Keratinocyte (primary cell): ENCODE measurements around the gene AHCYL2. TPM values are rescaled to one million over a fixed set of nuclear protein-coding genes. Genes with fewer than 3 reads are reported as not detected.

Source experiments
- DNase-seq: peaks from one replicate; pipeline ENCODE4 v3.0.0-alpha.2; 2011; ENCODE audit warnings: low read depth, missing footprints, low spot score
- FAIRE-seq: peaks from 2 replicates; lab custom pipeline; 2011; peaks lifted over from hg19 to GRCh38; lab: Jason Lieb, UNC
- H2AFZ ChIP-seq: 2 replicates; pipeline ENCODE4 v1.6.0; 2012; ENCODE audit warnings: low read length, control low read depth, inconsistent platforms; ENCODE audit not compliant: control insufficient read depth
- H3K27ac ChIP-seq: 2 replicates; pipeline ENCODE4 v1.5.1; 2011; ENCODE audit warnings: low read length; ENCODE audit not compliant: control insufficient read depth, insufficient read depth
- H3K27me3 ChIP-seq: 3 replicates; pipeline ENCODE4 v1.6.0; 2011; ENCODE audit warnings: low read length; ENCODE audit not compliant: control insufficient read depth, insufficient read depth; ENCODE audit errors: extremely low read depth
- H3K36me3 ChIP-seq, 2 experiments: 2 replicates in 1 of 2; 3 replicates in 1 of 2; pipeline ENCODE4 v1.5.1; 2011; ENCODE audit warnings: low read length in 2 of 2, mild to moderate bottlenecking in 1 of 2; ENCODE audit not compliant: control insufficient read depth in 2 of 2, insufficient read depth in 2 of 2; ENCODE audit errors: extremely low read depth in 1 of 2
- H3K4me1 ChIP-seq: 3 replicates; pipeline ENCODE4 v1.5.1; 2011; ENCODE audit warnings: low read length; ENCODE audit not compliant: control insufficient read depth, insufficient read depth; ENCODE audit errors: extremely low read depth
- H3K4me2 ChIP-seq: 3 replicates; pipeline ENCODE4 v1.6.0; 2011; ENCODE audit warnings: low read depth, low read length; ENCODE audit not compliant: control insufficient read depth, insufficient read depth; ENCODE audit errors: extremely low read depth
- H3K4me3 ChIP-seq, 3 experiments: fragments of 200-600 bp in 1 of 3; sonication (generic) in 1 of 3; 2 replicates in 2 of 3; 3 replicates in 1 of 3; pipeline ENCODE4 v1.5.1; 2011 to 2016; ENCODE audit warnings: low read length in 3 of 3, mild to moderate bottlenecking in 3 of 3, control low read depth in 2 of 3, inconsistent platforms in 1 of 3, low read depth in 1 of 3, mixed read lengths in 1 of 3, mixed run types in 1 of 3, moderate library complexity in 1 of 3; ENCODE audit not compliant: control insufficient read depth in 2 of 3, insufficient read depth in 2 of 3; ENCODE audit errors: extremely low read depth in 1 of 3
- H3K79me2 ChIP-seq: 2 replicates; pipeline ENCODE4 v1.6.0; 2012; ENCODE audit warnings: low read length; ENCODE audit not compliant: control insufficient read depth, insufficient read depth
- H3K9ac ChIP-seq: 3 replicates; pipeline ENCODE4 v1.6.0; 2011; ENCODE audit warnings: low read length; ENCODE audit not compliant: control insufficient read depth, insufficient read depth; ENCODE audit errors: extremely low read depth
- H3K9me1 ChIP-seq: 3 replicates; pipeline ENCODE4 v1.6.0; 2011; ENCODE audit warnings: low read length; ENCODE audit not compliant: control insufficient read depth, insufficient read depth; ENCODE audit errors: extremely low read depth
- H3K9me3 ChIP-seq: 2 replicates; pipeline ENCODE4 v1.5.1; 2012; ENCODE audit warnings: low read depth, low read length; ENCODE audit not compliant: control insufficient read depth
- H4K20me1 ChIP-seq: 3 replicates; pipeline ENCODE4 v1.6.0; 2011; ENCODE audit warnings: low read length; ENCODE audit not compliant: control insufficient read depth, insufficient read depth; ENCODE audit errors: extremely low read depth
- EZH2 ChIP-seq: IDR thresholded peaks from one replicate; pipeline ENCODE4 v1.6.1; 2012; ENCODE audit warnings: inconsistent platforms, mild to moderate bottlenecking, low read length, moderate library complexity
- dilution Hi-C: fragments of 300-500 bp; cut with MboI; formaldehyde crosslinking; loops from one replicate; pipeline ENCODE4 v1.7.0; 2020; ENCODE audit warnings: low sequenced_read_pairs; ENCODE audit not compliant: extremely low pct_ligation_motif_present
- polyA plus RNA-seq, 5 experiments: library from polyadenylated mRNA; depleted of rRNA in 3 of 5; stranded (reverse) in 3 of 5; stranded (forward) in 1 of 5; unstranded in 1 of 5; fragments of >200 nt; gene quantifications; 1 replicate in 1 of 5; 2 replicates in 3 of 5; 3 replicates in 1 of 5; pipeline versions ENCODE4 v1.2.1 to v1.2.3, GENCODE V29; 2011 to 2012; ENCODE audit warnings: missing spikeins in 2 of 5, low read depth in 1 of 5, low replicate concordance in 1 of 5
- TF ChIP-seq, protein P1 (sequence below), 3 experiments: IDR thresholded peaks in 1 of 3; conservative IDR thresholded peaks in 1 of 3; optimal IDR thresholded peaks in 1 of 3; 2 replicates in 2 of 3; 3 replicates in 1 of 3; pipeline versions ENCODE3 to v1.5.1; 2011; ENCODE audit warnings: low read length in 3 of 3, mild to moderate bottlenecking in 3 of 3, moderate library complexity in 2 of 3, control low read depth in 1 of 3, inconsistent platforms in 1 of 3; ENCODE audit not compliant: insufficient read depth in 2 of 3; ENCODE audit errors: extremely low read depth in 1 of 3

Gene AHCYL2
- polyA plus RNA-seq, 1 donor (not counting 4 experiments of a cell fraction or from before 2014, with no cell fraction given) = 32.8 TPM

DNA sequence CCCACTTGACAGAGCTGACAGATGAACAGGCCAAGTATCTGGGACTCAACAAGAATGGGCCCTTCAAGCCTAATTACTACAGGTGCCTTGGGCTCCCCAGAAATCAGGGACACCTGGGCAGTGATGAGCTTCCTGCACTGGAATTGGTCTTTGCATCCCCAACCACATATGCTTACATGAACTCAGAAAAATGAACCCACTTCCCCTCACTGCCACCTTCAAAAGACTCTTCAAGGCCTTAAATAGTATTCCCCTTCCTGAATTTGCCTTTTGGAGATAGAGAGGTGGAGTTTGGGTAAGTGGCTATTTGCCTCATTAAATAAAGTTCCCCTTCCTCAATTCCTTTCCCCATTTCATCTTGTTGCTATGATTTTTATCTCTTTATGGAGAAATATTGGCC is 201.7 kb downstream of the AHCYL2 start:
- dilution Hi-C loops = no loop called here
- Histone ChIP-seq H3K36me3 (peaks cover 13 to 15% of the 10 kb centered on the region in 2 experiments), H4K20me1 (no peaks in the 10 kb centered on the region), H3K4me2 (no peak overlapping the region), H3K4me1 (peaks cover 4% of the 10 kb centered on the region), H3K27me3 (no peaks in the 10 kb centered on the region), H3K9ac (no peak overlapping the region), H3K27ac (no peak overlapping the region), H2AFZ (no peak overlapping the region), H3K9me1 (no peaks in the 10 kb centered on the region), H3K9me3 (no peaks in the 10 kb centered on the region), H3K4me3 (no peak overlapping the region), H3K79me2 (no peaks in the 10 kb centered on the region)
- TF ChIP-seq EZH2 = no peak
- TF ChIP-seq, protein P1, sequence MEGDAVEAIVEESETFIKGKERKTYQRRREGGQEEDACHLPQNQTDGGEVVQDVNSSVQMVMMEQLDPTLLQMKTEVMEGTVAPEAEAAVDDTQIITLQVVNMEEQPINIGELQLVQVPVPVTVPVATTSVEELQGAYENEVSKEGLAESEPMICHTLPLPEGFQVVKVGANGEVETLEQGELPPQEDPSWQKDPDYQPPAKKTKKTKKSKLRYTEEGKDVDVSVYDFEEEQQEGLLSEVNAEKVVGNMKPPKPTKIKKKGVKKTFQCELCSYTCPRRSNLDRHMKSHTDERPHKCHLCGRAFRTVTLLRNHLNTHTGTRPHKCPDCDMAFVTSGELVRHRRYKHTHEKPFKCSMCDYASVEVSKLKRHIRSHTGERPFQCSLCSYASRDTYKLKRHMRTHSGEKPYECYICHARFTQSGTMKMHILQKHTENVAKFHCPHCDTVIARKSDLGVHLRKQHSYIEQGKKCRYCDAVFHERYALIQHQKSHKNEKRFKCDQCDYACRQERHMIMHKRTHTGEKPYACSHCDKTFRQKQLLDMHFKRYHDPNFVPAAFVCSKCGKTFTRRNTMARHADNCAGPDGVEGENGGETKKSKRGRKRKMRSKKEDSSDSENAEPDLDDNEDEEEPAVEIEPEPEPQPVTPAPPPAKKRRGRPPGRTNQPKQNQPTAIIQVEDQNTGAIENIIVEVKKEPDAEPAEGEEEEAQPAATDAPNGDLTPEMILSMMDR (optimal IDR thresholded peaks at IDR 0.05 in 1 of 3, IDR thresholded peaks at IDR 0.05 in 1 of 3, conservative IDR thresholded peaks at IDR 0.05 in 1 of 3; ENCODE audit: extremely low read depth in 1 of 3, insufficient read depth in 2 of 3, low read length in 3 of 3) = no peak
- DNase-seq (no peak), FAIRE-seq (no peak)

DNA sequence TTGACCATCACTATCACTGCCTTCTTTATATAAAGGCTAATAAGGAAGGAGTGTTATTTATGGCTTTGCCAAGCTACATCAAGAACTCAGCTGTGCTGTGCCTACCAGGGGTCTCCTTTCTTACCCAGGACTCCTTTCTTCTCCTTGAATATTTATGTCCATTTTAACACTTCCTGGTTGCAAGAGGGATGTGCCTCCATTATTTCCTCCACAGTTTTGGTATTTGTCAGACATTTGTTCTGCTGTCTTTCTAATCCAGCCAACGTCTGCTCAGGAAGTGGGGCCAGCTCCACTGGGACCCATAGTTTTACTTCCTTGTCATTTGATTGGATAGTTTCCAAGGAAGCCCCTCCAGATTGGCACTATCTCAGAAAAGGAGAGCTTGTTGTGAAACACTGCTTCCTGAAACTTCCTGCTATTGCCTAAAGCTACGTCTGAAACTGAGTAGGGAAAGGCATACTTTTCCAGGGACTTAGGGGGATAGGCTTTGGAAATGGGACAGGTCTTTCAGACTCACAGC is 202.8 kb downstream of the AHCYL2 start:
- H3K27me3 ChIP-seq = no peaks in the 10 kb centered on the region
- H3K4me1 ChIP-seq = peaks cover 4% of the 10 kb centered on the region
- no peak overlapping the region for H2AFZ ChIP-seq
- no peaks in the 10 kb centered on the region for H4K20me1 ChIP-seq
- H3K9ac ChIP-seq = no peak overlapping the region
- no peaks in the 10 kb centered on the region for H3K9me3 ChIP-seq
- no peak for TF ChIP-seq EZH2
- TF ChIP-seq, protein P1 (optimal IDR thresholded peaks at IDR 0.05 in 1 of 3, IDR thresholded peaks at IDR 0.05 in 1 of 3, conservative IDR thresholded peaks at IDR 0.05 in 1 of 3; ENCODE audit: extremely low read depth in 1 of 3, insufficient read depth in 2 of 3, low read length in 3 of 3) = no peak
- H3K79me2 ChIP-seq = no peaks in the 10 kb centered on the region
- dilution Hi-C loops = no loop called here
- FAIRE-seq = no peak
- no peak overlapping the region for H3K27ac ChIP-seq
- no peak overlapping the region for H3K4me2 ChIP-seq
- H3K36me3 ChIP-seq = peaks cover 12 to 13% of the 10 kb centered on the region in 2 experiments
- H3K9me1 ChIP-seq = no peaks in the 10 kb centered on the region
- DNase-seq = no peak
- H3K4me3 ChIP-seq = no peak overlapping the region
